Activated CD8-positive, alpha-beta memory T cell treated with anti-CD3 and anti-CD28 coated beads for 4 hours (primary cell): ENCODE measurements around the gene POTEG.
"Not testable (repeated sequence)": the region's sequence is repeated elsewhere in the genome, so short reads cannot be mapped to it uniquely, and the experiment has no call there.

Experiments
- DNase-seq, 2 donors: peaks; one replicate each; pipeline ENCODE4 v3.0.0-alpha.2; 2020; ENCODE audit warnings: low read depth in 2 of 2

Gene POTEG

GRCh38 chr14:19434241-19434640 lies at the start of gene POTEG:
Gene POTEG, minus strand, starts transcription at chr14:19434341. Its CDS starts 52 bp downstream, at chr14:19434289.
- not testable (repeated sequence) for DNase-seq

GRCh38 chr14:19482093-19482492 lies 48.0 kb upstream of the POTEG start:
- not testable (repeated sequence) for DNase-seq

- DNase-seq = not testable (repeated sequence)
Observed at GRCh38 chr14:19481421-19481820, 47.3 kb upstream of the POTEG start.

GRCh38 chr14:19480491-19480890 lies 46.4 kb upstream of the POTEG start:
- not testable (repeated sequence) for DNase-seq

GRCh38 chr14:19445761-19446160 lies 11.6 kb upstream of the POTEG start:
- DNase-seq = not testable (repeated sequence)

- not testable (repeated sequence) for DNase-seq
Observed at GRCh38 chr14:19439826-19440225, 5.7 kb upstream of the POTEG start.

- not testable (repeated sequence) for DNase-seq
Observed at GRCh38 chr14:19439219-19439618, 5.1 kb upstream of the POTEG start.

GRCh38 chr14:19437126-19437443 lies 2.9 kb upstream of the POTEG start:
- DNase-seq = not testable (repeated sequence)

- not testable (repeated sequence) for DNase-seq
Observed at GRCh38 chr14:19436311-19437125, 2.4 kb upstream of the POTEG start.

- DNase-seq = not testable (repeated sequence)
Observed at GRCh38 chr14:19435852-19436251, 1.7 kb upstream of the POTEG start.

GRCh38 chr14:19434891-19435290 lies 750 bp upstream of the POTEG start:
- DNase-seq = not testable (repeated sequence)

- DNase-seq = not testable (repeated sequence)
Observed at GRCh38 chr14:19433765-19434164, 376 bp downstream of the POTEG start.

GRCh38 chr14:19408519-19408918 lies 25.6 kb downstream of the POTEG start:
- DNase-seq = not testable (repeated sequence)

GRCh38 chr14:19402097-19402496 lies 32.0 kb downstream of the POTEG start:
- not testable (repeated sequence) for DNase-seq

- not testable (repeated sequence) for DNase-seq
Observed at GRCh38 chr14:19394727-19395126, 39.4 kb downstream of the POTEG start.

GRCh38 chr14:19390230-19390629 lies 43.9 kb downstream of the POTEG start:
- not testable (repeated sequence) for DNase-seq

- DNase-seq = not testable (repeated sequence)
Observed at GRCh38 chr14:19388741-19389140, 45.4 kb downstream of the POTEG start.

GRCh38 chr14:19386996-19387395 lies 47.1 kb downstream of the POTEG start:
- DNase-seq = not testable (repeated sequence)

- not testable (repeated sequence) for DNase-seq
Observed at GRCh38 chr14:19386309-19386708, 47.8 kb downstream of the POTEG start.

GRCh38 chr14:19384088-19384781 lies 49.9 kb downstream of the POTEG start:
- DNase-seq = not testable (repeated sequence)

- not testable (repeated sequence) for DNase-seq
Observed at GRCh38 chr14:19383008-19383584, 51.0 kb downstream of the POTEG start.

- DNase-seq = not testable (repeated sequence)
Observed at GRCh38 chr14:19380137-19380536, 54.0 kb downstream of the POTEG start.
